Measurements from ENCODE around the gene KCTD6.

The KCTD6 gene

DNA sequence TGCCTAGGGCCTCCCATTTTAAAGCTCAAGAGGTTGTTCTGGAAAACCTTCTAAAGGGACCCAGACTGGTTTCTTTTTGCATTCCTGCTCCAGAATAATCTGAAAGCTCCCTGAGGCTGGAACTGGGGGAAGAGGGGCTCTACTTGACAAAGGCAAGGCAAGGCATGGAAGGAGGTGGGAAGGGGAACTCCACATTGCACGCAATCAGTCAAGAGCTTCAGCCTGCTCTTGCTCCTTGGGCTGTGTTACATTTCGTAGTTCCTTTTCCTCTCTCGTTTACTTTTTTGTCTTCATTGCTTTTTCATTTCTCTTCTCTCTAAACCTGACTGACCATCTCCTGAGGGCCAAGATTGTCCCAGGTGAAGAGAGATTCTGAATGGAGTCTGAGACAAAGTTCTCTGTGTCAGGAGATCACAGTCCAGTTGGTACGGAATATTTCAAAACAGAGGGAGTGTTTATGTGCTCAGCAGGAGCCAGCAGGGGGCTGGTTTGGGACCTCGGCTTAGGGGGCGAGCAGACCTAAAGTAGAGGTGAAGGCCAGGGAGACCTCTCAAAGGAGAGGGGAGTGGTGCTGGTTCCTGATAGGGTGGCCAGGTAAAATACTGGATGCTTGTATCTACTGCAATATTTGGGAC is 6.0 kb upstream of the KCTD6 start:
- DNase-seq (ENCODE audit: low read depth in 1 of 2, low spot score in 1 of 2) = no peak

DNA sequence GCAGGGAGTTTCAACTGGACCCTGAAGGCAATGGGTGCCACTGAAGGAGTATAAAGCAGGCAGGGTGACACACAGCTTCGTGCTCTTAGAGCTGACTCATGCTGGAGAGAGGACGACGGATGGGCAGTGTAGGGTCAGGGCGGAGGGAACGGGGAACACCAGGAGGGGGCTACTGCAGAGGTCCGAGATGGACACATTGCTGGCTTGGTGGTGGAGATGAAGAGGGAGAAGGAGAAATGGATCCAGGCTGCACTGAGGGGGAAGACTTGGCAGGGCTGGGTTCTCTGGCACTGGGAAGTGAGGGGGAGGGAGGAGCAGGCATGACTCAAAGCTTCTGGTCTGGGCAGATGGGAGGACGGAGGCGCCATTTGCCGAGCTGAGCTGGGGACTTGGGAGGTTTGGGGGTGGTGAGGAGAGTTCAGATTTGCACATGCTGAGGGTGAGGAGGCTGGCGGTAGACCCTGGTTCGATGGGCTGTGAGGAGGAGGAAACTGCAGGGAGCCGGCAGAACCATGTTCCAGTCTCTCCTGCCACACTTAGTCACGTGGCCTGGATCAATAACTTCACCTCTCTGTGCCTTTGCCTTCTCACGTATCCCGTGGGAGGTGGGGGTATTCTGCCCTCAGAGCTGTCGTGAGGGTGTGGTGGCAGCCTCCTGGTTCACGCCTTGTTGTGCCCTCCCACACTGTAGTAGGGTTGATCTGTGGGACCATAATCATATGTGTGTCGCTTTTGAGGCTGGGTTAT is 4.6 kb upstream of the KCTD6 start:
- DNase-seq (ENCODE audit: low read depth in 1 of 2, low spot score in 1 of 2) = no peak

DNA sequence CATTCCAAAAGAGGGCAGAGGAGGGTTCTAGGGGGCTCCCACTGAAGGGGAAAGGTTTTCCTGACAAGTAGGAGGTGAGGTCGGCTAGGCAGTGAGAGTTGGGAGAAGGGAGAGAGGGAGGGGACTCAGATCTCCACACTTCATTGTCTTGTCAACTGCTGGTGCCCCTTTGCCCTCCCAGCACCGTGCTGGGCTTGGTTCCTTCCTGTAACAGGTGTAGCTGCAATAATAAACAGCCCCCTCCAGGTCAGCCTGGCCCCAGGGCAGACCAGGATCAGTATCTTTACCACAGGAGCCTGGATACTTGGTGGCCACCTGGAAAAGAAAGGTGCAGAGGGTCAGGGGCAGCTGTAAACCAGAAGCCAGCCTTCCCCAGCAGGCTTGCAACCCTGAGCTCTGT is 2.9 kb upstream of the KCTD6 start:
- DNase-seq (ENCODE audit: low read depth in 1 of 2, low spot score in 1 of 2) = no peak

DNA sequence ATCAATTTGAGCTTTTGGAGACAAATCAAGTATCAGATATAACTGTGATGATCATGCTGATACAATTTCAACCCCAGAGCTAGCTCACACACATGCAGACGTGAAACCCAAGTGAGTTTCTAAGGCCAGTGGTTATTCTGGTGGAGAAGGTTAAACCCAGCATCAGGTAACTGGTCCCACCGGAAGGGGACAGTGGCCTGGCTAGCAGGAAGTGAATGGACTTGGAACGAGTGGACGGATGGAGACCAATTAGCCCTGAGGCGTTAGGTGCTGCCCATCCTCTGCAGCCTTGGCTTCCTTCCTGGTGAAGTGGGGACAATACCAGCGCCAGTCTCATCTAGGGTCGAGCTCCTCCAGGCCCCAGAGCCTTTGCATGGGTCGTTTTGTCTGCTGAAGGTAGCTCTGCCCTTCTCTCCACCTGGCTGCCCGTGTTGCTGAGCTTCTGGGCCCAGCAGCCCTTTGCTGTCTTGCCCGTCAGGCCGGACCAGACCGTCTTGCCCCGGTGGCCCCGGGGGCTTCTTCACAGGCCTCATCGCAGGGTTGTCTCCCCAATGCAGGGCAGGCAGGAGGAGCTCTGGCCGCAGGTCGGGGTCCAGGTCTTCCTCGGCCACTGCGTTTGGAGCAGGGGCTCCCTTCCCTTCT is 915 bp upstream of the KCTD6 start:
- no peak for DNase-seq (ENCODE audit: low read depth in 1 of 2, low spot score in 1 of 2)

DNA sequence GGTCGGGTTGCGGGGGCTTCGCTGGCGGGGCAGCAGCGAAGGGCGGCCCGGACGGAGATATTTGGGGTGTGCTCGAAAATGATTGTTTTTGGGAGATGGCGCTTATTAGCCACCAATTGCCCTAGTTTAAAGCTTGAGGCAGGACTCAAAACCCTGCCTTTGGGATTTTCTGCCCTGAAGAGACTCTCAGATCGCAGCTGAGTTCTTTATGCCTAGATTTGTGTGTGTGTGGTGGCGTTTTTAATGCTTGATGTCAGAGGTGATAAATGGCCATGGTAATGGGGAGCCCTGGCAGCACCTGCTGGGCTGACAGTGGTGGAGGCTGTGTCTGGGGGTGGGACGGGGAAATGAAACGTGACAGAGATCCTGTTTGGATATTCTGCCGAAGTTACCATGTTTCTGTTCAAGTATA is 604 bp downstream of the KCTD6 start:
- DNase-seq (ENCODE audit: low read depth in 1 of 2, low spot score in 1 of 2) = no peak

DNA sequence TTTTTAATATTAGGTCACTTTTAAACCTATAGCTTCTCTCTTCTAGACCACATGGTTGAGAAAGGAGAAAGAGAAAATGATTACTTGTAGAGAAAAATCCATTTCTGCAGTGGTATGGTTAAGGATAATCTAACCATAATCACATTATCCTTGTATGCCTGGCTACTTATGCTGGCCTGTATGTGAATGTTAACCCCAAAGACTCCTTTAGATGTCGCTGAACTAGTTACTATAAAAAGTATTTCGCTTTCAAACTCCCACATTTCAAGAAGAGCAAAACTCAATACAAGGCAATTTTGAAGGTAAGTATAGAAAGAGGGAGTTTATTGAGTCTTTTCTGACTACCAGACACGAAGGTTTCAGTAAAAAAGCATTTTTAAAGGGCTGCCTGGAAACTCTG is 2.2 kb downstream of the KCTD6 start:
- no peak for DNase-seq (ENCODE audit: low read depth in 1 of 2, low spot score in 1 of 2)

DNA sequence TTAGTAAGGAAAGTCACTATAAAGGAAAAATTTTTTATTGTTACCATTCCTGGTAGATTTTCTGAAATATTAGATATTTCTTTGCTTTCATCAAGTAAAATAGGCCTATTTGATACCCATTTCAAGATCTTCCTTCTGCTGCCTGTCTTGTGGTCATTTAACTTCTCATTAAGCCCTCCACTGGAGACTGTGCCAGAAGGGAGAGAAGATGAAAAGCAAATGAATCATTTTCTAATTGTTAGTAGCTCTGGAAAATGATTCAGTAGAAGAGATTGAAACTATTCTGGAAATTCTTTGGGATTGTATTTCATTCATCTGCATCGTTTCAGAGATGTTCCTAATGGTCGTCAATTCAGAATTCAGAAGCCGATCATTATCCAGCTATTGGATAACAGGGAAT is 3.2 kb downstream of the KCTD6 start:
- DNase-seq (ENCODE audit: low read depth in 1 of 2, low spot score in 1 of 2) = no peak

DNA sequence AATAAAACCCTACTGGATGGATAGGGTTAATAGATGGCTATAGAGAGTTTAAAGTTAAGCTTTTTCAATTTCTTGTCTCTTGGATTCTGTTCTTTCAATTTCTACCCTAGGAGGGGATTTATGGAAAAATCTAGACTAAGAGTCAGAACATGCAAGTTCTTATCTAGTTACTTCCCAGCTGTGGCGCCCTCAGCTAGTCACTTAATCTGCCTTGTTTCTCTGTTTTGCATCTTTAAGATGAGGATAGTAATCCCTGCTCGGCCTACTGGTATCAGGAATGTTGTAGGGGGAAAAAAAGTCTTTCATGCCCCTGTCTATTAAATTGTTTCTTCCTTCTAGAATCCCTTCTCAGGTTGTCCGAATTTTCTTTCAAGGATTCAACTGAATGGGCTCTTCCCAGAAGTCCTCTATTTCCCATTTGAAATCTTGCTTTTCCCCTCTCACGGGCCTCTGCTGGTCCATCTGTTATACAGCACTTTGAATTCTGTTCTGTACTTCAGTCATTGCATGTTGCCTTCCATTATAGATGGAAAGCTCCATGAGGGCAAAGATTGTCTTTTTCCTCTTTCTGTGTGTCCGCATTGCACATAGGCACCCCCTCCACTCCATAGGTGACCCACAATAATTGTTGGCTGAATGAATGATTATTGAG is 4.4 kb downstream of the KCTD6 start:
- no peak for DNase-seq (ENCODE audit: low read depth in 1 of 2, low spot score in 1 of 2)

DNA sequence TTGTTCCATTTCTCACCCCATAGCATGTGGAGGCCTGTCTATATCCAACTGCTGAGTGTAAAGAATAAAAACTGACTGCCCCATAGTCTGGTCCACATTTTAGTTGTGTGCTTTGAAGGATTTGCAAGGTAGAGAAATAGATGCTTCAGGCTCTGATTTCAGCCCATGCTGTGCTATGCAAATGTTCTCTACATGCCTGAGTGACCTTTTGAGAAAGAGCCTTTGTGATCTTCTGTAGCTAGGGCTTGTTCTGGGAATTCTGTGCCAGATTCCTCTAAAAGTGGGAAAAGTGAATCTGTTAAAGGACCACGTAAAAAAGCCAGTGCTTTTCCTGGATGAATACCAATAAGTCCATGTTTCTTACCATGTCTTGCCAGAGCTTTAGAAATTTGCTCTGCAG is 5.2 kb downstream of the KCTD6 start:
- no peak for DNase-seq (ENCODE audit: low read depth in 1 of 2, low spot score in 1 of 2)

DNA sequence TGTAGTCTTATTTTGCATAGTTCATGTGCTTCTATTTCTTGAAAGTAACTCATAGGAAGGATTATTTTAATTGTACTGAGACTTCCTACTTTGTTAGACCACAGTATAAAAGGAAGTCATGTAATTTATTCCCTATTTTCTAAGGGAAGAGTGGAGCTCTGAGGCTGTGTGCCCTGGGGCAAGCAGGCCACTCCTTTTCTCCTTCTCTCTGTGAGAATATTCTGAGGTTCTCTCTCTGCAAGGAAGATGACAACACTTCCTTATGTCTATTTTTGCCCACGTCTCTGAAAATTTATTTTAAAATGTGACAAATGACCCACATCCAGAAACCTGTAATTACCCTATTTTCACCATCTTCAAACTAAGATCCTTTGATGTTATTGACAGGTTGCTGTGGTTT is 11.0 kb downstream of the KCTD6 start:
- DNase-seq (ENCODE audit: low read depth in 1 of 2, low spot score in 1 of 2) = no peak

DNA sequence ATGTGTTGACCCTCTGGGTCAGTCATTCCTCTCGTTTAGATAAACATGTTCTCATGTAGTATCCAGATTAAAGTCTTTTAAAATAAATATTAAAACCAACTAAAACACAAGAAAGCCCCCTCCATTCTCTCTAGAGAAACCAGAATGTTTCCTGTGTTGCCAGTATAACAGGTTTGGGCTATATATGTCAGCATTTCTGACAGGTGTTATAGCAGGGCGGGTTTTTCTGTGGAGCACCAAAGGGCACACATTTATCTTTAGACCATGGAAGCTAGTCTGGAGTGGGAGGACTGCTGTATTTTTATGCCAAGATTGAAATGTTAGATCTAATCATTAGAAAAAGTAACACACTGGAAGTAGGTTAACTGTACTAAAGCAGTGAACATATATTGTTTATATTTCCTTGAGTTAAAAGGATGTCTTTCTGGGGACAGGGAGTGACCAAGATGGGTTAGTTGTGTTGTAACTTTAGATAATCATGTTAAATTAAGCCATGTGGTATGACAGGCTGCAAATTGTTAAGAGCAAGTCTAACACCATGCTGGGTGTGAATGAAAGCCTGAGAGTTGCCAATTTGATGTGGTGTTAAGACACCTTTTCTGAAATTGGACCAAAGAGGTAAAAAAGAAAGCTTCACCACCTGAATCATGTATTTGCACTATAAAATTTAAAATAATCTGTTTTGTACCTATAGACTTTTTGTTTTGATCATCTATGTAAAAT is 15.6 kb downstream of the KCTD6 start:
- DNase-seq (ENCODE audit: low read depth in 1 of 2, low spot score in 1 of 2) = no peak

DNA sequence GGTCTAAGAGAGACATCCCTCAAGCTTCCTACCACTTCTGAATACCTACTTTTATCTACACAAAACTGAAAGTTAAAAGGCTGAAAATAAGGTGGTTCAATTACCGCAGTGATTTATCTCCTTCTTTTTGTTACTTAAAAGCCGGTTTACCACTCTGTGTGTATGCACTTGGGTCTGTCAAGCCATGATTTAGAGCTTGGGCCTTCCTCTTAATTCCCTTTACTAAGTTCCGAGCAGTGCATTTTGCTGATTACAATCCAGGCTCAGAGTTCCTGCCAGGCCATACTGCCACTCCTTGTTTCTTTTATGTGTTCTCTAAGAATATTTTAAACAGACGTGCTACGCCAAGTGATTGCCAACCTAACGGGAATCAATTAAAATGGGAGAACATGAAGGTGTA is 16.5 kb downstream of the KCTD6 start:
- no peak for DNase-seq (ENCODE audit: low read depth in 1 of 2, low spot score in 1 of 2)

DNA sequence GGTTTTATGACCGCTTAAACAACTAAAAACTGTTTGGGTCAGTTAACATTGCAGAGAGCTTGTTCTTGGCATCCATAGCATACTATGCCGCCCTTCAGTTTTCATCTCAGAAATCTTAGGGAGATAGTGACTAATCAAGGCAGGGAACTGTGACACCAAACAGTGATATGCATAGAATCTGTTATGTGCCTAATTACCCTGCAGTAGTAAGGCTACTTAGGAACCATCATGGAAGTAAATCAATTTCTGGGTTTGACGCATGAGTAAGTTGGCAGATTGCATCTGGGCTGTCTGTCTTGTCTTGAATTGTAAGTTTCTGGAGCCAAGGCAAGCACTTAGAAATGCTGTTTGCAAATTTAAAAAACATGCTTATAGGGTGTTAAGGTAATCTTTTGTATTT is 22.5 kb downstream of the KCTD6 start:
- DNase-seq (ENCODE audit: low read depth in 1 of 2, low spot score in 1 of 2) = no peak

DNA sequence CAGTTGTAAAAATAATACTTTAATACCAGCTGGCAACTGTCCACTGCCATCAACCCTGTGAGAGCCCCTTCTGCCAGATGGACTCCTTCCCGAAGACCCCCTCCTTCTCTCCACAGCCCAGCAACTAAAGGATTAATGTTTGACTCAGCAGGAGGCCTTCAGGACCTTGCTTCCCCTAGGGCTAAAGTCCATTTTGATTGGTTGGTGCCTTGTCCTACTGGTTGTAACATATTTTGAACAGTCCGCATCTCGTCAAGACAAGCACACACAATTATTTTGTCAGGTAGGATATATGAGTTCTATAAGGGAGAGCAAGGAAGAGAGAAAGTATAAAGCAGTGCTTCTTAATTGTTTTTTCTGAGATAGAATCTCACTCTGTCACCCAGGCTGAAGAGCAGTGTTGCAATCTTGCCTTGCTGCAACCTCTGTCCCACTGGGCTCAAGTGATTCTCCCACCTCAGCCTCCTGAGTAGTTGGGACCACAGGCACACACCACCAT is 26.4 kb downstream of the KCTD6 start:
- DNase-seq (ENCODE audit: low read depth in 1 of 2, low spot score in 1 of 2) = no peak

DNA sequence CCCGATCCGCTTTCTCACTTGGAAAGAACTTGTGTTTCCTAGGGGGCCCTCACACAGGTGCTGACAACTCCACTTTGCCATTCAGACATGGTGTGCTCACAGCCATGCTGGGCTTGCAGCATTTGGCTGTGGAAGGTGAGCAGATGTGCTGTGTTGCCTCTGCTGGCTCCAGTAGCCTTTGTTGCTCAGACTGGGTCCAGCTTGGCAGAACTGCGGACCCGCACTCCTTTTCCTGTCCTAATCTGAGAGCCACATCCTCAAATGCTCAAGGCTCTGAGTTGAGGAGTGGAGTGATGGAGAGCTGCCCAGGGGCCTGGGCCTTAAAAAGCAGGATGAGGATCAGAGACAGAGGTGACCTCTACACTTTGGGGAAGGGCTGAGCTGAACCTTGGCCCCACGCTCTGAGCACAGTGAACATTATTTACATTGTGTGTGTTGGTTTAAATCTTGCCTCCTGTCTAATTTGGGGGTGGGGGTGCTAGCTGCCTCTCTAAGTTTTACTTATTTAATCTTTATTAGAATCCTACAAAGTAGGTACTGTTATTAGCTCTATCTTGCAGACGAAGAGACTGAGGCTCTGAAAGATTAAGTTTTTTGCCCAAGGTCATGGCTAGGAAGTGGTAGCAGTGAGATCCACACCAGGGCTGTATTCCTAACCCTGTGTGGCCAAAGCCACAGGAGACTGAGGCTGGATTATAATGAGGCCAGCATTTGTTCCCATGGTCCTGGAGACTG is 27.9 kb downstream of the KCTD6 start:
- DNase-seq (ENCODE audit: low read depth in 1 of 2, low spot score in 1 of 2) = no peak

DNA sequence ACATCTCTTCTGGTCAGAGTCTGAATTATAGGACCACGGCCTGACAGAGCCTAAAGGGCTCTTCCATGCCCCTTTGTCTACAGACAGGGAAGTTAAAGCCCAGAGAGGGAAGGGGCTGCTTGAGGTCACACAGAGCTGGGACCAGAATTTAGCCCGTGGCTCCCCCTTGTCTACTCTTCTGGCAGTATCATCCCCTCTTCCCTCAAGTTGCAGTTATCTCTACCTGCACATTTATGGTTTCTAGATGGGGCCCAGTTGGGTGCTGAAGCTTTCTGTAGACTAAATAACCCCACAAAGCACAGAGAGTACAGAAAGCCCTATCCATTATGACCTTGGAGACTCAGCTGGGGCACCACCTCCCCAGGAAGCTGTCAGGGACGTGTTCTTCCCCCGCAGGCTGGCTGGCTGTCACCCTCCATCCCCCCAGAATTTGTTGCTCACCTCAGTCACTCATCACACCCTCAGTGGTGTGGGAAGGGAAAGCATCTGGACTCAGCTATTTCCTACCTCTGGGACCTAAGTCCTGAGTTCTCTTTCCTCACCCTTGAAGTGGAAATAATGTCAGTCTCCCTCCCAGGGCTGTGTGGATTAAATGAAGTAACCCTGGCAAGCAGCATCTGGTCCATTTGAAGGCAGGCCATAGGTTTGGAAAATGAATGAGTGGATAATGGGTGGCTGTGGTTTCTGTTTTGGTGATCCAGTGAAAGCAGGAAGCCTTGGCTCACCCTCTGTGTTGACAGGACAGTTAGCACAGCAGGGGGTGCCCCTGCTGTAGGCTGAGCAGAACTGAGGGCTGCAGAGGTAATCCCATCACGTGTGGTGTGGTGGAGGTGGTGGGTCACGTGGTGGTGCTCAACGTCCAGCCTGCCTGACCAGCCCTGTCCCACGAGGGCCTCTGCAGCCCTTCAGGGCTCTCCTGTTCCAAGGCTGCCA is 28.8 kb downstream of the KCTD6 start:
- DNase-seq (ENCODE audit: low read depth in 1 of 2, low spot score in 1 of 2) = no peak

DNA sequence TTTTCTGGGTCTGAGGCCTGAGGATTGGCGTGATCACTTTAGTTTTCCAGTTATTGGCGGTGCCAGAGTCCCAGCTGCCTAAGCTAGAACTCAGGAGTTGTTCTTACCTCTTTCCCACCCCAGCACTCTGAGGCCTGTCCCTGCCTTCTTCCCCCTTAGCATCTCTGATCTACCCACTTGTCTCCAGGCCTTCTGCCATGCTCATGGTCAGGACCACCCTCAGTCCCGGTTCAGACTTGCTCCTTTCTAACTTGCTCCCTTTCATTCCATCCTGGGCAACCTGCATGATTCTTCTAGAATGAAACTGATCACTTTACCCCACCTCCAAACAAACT is 29.4 kb downstream of the KCTD6 start:
- DNase-seq (ENCODE audit: low read depth in 1 of 2, low spot score in 1 of 2) = no peak

DNA sequence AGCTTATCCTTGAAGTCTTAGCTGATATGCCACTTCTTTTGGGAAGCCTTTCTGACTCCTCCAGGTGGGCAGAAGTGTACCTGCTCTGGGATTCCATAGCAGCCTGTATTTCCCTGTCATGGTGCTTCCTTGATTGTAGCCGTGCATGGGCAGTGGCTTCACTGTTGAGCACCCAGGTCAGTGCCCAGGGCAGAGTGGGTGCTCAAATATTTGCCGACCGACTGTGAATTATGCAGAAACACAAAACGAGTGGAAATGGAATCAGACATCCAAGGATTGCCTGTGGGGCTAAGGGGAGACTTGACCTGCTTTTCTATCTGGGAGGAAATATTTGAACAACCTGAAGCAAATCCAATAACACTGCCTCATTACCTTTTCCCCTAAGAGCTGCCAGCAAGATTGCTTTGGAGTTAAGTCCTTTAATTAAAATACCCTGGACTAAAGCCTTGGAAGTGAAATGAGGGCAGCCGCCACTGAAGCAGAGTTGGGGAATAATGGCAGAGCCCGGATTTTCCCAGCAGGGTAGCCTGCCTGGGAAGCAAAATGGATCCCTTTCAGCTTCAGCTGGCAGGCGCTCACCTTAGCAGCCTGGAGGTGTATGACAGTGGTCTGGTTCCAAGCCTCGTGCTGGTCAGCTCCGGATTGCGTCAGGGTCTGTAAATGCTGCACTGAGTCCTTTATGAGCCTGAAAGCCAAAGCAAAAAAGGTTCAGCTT is 30.2 kb downstream of the KCTD6 start:
- no peak for DNase-seq (ENCODE audit: low read depth in 1 of 2, low spot score in 1 of 2)

All from activated CD4-positive, alpha-beta T cell treated with anti-CD3 and anti-CD28 coated beads, Interleukin-2, amount 50 U/mL, for 24 hours (primary cell).